NCI-H1105 (cell line): Measurements from ENCODE around the gene VWA8.
"Not testable (repeated sequence)": the region's sequence is repeated elsewhere in the genome, so short reads cannot be mapped to it uniquely, and the experiment has no call there.

ENCODE experiments used
- DNase-seq: peaks from one replicate; lab custom pipeline; 2025; lab: John Stamatoyannopoulos, UW

VWA8 gene

GRCh38 chr13:41644742-41645141, 316.2 kb downstream of the VWA8 start:
- DNase-seq: no peak

DNA sequence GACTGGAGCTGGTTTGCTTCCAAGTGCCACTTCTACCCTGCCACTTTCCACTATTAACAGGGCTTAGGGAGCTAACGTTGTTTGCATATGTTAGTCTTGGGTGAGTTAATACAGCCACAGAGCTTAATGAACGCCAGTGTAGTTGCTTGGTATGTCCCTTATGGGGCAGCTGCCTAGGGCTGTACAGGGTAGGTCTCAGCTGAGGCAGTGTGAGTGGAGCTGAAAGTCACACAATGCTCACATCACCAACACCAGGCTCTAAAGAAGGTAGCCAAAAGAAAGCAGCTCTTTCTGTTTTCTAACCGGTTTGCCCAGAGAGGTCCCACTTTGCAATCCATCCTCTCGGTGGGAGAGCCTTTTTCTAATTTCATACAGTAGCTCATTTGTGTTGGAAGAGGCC, 317.4 kb downstream of the VWA8 start:
- DNase-seq: no peak

- DNase-seq: peak; percentile 47
Observed at GRCh38 chr13:41641961-41642360, 318.9 kb downstream of the VWA8 start.

- no peak for DNase-seq
Observed at GRCh38 chr13:41641429-41641828, 319.5 kb downstream of the VWA8 start.

- DNase-seq: no peak
Observed at GRCh38 chr13:41639955-41640780, 320.7 kb downstream of the VWA8 start.

DNA sequence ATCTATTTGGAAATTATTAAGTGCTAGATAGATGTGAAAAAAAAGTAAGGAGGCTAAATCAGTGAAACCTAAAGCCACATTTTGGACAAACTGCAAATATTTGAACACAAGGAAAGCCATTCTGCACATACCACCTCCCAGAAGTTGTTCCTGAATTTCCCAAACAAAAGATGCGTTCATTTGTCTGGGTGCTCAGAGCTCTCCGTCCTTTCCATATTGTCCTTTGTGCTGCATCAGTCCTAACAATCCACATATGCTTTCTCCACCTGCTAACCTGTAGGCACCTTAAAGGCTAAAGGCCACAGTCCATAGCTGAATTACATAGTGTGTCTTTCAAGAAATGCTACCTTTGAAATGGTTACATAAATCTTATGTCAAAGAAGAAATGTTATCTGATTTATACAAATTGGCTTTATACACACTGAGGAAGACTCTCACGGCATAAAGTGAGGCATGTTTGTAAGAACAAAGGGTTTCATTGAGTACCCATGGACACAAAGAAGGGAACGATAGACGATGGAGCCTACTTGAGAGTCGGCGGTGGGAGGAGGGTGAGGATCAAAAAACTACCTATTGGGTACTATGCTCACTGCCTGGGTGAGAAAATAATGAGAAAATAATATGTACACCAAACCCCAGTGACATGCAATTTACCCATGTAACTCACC, 321.5 kb downstream of the VWA8 start:
- DNase-seq: no peak

- DNase-seq: no peak
Observed at GRCh38 chr13:41637586-41637985, 323.3 kb downstream of the VWA8 start.

- DNase-seq: not testable (repeated sequence)
Observed at GRCh38 chr13:41637032-41637431, 323.9 kb downstream of the VWA8 start.

GRCh38 chr13:41636590-41636989, 324.3 kb downstream of the VWA8 start:
- DNase-seq: not testable (repeated sequence)

DNA sequence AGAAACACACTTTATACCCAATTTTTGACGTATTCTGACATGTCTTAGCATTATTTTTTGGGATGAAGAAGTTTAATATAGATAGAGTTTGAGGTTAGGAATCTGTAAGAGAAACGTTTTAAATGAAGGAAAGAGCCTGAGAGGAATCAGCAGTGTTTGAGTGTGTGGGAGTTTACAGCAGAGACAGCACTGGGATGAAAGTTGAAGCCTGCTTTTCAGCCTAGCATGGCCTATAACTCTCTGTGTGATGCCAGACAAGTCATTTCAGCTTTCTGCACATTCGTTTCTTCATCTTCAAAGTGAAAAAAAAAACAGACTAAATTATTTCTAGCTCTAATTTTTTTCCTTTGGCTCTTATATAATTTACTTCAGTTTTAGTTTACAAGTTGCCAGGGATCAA, 326.5 kb downstream of the VWA8 start:
- no peak for DNase-seq

- DNase-seq: no peak
Observed at GRCh38 chr13:41633776-41634175, 327.1 kb downstream of the VWA8 start.

DNA sequence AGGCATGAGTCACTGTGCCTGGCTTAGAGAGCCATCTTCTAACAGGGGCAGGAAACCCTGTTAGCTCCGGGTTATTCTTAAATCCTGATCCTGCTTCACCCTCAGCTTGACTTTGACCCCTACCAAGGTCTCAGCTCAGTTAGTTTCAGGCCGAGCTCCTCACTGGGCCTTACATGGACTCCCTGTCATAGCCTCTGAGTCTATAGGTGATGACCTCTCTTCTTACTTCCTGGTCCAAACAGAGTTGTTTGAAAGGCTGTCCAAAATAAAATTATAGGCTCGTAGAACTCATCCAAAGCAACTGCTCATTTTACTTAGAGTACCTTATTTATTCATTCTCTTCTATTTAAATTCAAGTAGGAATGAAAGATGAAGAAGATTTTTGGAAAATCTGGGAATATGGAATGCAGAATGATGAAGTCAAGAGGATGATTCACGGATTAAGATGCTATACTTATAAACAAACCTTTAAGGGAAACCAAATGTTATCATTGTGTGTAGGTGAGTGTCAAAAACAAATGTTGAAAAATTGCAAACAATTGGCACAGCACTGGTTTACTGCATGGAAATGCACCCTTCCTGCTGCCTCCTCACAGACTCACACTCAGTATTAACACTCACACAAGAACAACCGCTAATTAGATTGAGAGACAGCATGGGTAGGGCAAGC, 329.5 kb downstream of the VWA8 start:
- no peak for DNase-seq

GRCh38 chr13:41627425-41627824, 333.5 kb downstream of the VWA8 start:
- DNase-seq: no peak

DNA sequence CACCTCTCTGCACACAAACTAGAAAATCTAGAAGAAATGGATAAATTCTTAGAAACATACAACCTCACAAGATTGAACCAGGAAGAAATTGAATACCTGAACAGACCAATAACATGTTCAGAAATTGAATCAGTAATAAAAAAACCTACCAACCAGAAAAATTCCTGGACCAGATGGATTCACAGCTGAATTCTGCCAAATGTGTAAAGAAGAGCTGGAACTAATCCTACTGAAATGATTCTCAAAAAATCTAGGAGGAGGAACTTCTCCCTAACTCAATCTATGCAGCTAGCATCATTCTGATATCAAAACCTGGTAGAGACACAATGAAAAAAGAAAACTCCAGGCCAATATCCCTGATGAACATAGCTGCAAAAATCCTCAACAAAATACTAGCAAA, 336.9 kb downstream of the VWA8 start:
- no peak for DNase-seq

GRCh38 chr13:41622432-41623429, 338.2 kb downstream of the VWA8 start:
- DNase-seq: no peak

- DNase-seq: no peak
Observed at GRCh38 chr13:41621716-41622431, 339.0 kb downstream of the VWA8 start.

- DNase-seq: not testable (repeated sequence)
Observed at GRCh38 chr13:41617633-41618032, 343.3 kb downstream of the VWA8 start.

DNA sequence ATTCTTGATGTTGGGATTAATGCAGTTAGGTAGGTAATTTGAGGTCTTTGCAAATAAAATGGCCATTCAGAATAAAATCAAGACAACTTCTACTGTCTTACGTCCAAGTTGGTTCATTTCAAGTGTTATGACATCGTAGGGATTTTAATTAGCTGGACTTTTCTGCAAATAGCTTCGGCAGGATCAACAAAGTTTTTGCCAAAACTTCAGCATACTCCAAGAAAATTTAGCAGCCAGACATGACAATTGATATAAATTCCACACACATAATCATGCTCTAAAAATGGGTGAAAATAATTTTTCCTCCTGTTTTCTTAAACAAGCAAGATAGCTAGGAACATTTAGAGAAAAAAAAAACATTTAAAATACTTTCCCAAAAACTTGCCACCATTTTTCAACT, 344.8 kb downstream of the VWA8 start:
- DNase-seq: no peak

GRCh38 chr13:41615528-41615855, 345.4 kb downstream of the VWA8 start:
- no peak for DNase-seq

DNA sequence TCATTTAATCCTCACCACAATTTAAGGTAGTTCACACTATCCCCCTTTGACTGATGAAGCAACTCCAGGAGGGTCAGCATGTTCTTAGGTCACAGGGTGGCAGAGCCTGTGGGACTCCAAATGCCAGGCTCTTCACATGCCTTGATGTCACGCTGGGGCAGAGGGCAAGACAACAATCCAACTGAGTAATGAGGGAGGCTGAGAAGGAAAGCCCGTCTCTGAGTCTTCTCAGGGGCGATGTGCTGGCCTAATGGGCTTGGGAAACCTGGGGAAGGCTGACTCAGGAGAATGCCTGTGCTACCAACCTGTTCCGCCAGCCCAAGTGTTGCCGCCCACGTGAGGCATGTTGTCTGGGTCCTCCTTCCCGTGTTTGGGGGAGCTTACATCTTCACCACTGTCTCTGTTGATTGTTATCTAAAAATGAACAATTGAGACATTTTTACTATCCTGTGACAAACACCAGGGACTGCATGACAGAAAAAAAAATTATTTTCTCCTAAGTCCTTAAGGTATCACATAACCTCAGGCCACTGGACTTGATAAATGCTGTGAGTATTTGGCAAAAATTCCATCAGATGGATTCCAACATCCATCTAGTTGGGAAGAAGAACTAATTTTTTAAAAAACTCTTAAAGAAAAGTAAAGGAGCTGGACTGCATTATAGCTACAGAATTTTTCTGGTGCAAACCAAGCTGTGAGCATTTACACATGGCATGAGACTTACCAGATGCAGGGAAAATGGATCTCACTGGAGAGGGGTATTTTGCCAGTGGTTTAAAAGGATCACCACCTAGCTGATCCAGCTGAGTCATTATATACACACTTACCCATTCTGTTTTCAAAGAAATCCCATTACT, 346.0 kb downstream of the VWA8 start:
- no peak for DNase-seq
